Measurements from ENCODE around the gene CC2D1A.
A peak's percentile ranks its signal among the peaks of the same experiment; 100 is the strongest.

Gene CC2D1A

DNA sequence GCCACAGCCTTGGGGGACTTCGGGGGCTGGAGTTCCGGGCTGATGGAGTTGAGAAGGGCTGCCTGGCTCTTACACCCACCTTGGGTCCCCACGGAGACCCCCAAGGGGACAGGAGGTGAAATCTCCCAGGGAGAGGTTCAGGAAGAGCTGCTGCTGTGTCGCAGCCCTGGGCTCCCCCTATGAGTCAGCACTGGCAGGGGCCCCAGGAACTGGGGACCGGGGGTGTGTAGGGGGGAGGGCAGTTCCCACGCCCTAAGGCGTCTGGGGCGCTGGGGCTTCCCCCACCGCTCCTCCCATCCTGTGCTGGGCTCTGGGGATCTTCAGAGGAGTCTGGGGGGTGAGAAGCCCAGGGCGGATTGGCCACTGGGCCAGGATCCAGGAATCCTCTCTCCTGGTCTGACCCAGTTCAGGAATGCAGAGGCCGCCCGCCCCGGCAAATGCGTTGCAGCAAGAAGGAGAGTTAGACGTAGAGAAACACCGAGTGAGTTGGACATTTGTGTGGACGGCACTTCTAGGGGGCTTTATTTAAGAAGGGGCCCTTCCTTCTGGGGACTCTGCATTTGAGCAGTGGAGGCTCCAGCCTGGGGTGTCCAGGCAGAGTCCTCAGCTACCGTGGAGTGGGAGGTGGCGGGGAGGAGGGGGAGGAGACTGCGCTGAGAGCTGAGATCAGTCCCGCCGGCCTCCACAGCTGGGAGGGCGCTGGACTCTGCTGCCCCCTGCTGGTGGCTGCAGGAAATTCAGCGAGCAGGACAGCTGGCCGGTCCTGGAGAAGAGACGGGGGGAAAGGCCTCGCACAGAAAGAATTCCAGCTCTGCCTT lies 44.1 kb upstream of the CC2D1A start:
- peak overlapping the region; percentile 94 for H3K4me3 ChIP-seq (ENCODE audit: low read depth, low read length)
- TF ChIP-seq, protein P1, sequence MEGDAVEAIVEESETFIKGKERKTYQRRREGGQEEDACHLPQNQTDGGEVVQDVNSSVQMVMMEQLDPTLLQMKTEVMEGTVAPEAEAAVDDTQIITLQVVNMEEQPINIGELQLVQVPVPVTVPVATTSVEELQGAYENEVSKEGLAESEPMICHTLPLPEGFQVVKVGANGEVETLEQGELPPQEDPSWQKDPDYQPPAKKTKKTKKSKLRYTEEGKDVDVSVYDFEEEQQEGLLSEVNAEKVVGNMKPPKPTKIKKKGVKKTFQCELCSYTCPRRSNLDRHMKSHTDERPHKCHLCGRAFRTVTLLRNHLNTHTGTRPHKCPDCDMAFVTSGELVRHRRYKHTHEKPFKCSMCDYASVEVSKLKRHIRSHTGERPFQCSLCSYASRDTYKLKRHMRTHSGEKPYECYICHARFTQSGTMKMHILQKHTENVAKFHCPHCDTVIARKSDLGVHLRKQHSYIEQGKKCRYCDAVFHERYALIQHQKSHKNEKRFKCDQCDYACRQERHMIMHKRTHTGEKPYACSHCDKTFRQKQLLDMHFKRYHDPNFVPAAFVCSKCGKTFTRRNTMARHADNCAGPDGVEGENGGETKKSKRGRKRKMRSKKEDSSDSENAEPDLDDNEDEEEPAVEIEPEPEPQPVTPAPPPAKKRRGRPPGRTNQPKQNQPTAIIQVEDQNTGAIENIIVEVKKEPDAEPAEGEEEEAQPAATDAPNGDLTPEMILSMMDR (IDR thresholded peaks at IDR 0.05; ENCODE audit: insufficient read depth, low read depth, low read length, missing control alignments) = peak; percentile 96
- peak; percentile 91 for DNase-seq (ENCODE audit: low read depth)

DNA sequence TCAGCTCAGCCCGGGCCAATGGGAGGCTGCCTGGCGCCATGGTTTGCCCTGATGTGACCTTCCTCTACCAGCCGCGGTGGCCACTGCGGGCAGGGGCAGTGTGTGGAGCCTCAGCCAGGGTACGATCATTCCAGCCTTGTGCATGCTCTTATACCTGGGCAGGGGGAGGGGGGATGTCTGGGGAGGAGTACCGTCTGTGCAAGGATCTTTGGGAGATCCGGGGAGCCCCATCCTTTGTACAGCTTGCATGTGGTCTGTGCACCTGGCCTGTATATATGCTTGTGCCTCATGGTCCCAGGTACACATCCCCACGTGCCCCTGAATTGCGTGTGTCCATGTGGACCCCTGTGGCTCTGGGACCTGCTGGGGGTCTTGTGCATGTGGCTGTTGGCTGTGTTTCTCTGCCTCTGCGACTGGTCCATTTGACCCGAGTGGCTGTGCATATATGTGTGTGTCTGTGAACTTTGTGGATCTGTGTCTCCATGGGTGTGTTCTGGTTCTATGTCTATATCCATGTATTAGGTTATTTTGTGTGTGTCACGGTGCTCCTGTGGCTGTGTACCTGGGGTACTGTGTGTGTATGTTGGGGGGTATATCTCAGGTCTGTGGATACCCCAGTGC lies 41.8 kb upstream of the CC2D1A start:
- no peak overlapping the region for H3K4me3 ChIP-seq (ENCODE audit: low read depth, low read length)
- TF ChIP-seq, protein P1 (IDR thresholded peaks at IDR 0.05; ENCODE audit: insufficient read depth, low read depth, low read length, missing control alignments) = no peak
- DNase-seq (ENCODE audit: low read depth) = no peak

- peak overlapping the region; percentile 49; the same call in 1 of the 2 replicates for H3K4me3 ChIP-seq (ENCODE audit: low read depth, low read length)
- TF ChIP-seq, protein P1 (IDR thresholded peaks at IDR 0.05; ENCODE audit: insufficient read depth, low read depth, low read length, missing control alignments) = no peak
- no peak for DNase-seq (ENCODE audit: low read depth)
These were observed 41.1 kb upstream of the CC2D1A start for GRCh38 chr19:13864667-13865570.

DNA sequence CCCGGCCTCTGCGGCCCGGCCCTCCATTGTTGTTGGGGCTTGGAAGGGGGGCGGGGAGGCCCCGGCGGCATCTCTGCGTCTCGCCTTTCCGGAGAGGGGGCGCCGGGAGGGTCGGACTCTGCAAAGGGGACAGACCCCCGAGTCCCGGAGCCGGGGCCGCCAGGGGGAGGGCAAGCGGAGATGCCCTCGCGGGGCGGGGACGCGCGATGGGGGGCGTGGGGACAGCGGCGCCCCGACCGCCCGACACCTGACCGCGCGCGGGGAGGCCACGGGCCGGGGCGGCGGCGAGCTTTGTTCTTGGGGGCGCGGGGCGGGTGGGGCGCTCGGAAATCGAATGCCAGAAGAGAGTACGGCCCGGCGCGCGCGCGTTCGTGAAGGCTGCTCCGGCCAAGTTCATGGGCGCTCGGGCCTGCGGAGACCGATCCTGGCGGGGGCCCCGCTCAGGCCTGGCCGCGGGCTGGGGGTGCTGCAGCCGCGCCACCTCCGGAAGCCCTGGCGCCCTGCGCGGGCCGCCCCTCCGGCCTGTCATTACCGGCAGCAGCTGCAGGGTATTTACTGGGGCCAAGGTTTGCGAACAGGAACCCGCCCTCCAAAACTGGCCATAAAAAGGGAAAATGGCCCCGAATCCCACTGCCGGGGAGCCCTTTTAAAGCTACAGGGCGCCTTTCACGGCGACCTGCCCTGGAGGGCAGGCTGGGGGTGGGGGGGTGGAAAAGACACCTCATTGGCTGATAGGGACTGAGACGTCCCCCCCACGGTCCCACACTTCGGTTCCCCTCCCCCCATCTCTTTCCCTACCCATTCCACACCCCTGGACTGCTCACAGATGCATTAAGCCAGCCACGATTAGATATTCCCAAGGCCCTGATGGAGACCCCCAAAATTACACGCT lies 40.2 kb upstream of the CC2D1A start:
- TF ChIP-seq, protein P1 (IDR thresholded peaks at IDR 0.05; ENCODE audit: insufficient read depth, low read depth, low read length, missing control alignments) = no peak
- no peak for DNase-seq (ENCODE audit: low read depth)
- peak overlapping the region; percentile 49 for H3K4me3 ChIP-seq (ENCODE audit: low read depth, low read length)

- no peak for DNase-seq (ENCODE audit: low read depth)
- H3K4me3 ChIP-seq (ENCODE audit: low read depth, low read length) = no peak overlapping the region
- TF ChIP-seq, protein P1 (IDR thresholded peaks at IDR 0.05; ENCODE audit: insufficient read depth, low read depth, low read length, missing control alignments) = no peak
These were observed 39.4 kb upstream of the CC2D1A start for GRCh38 chr19:13866463-13867046.

Data from GM12865 (cell line).